GM19468 (cell line): ENCODE results near the gene CAPN9.
"Not testable (repeated sequence)": the region's sequence is repeated elsewhere in the genome, so short reads cannot be mapped to it uniquely, and the experiment has no call there.

Experiments used
- ATAC-seq: cut with Tn5 transposase; IDR thresholded peaks from one replicate; pipeline ENCODE4 v1.9.1; 2021; ENCODE audit warnings: mild to moderate bottlenecking, moderate library complexity, moderate number of reproducible peaks; ENCODE audit not compliant: unreplicated experiment; ENCODE audit errors: extremely low read depth

Gene CAPN9

GRCh38 chr1:230766318-230766717, 19.1 kb downstream of the CAPN9 start:
- no peak for ATAC-seq

DNA sequence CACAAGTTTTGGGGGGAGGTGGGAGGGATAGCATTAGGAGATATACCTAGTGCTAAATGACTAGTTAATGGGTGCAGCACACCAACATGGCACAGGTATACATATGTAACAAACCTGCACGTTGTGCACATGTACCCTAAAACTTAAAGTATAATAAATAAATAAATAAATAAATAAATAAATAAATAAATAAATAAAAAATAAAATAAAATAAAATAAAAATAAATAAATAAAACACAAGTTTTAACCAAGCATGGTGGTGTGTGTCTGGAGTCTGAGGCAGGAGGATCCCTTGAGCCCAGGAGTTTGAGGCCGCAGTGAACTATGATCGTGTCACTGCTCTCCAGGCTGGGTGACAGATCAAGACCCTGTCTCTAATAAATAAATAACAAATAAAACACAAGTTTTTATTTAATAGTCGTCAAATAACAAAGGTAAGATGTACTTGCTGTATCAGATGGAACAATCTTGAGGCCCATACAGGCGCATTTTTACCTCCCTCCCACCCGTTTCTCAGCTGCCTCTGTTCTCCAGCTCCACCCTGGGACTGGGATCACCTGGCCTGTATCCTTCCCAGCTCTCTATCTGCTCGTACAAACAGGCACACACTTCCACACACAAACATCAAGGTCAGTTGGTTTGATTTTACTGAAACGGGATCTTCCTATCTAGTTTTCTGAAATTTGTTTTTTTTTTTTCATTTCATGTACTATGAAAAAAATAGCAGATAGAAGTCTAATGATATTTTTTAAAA, 20.8 kb downstream of the CAPN9 start:
- ATAC-seq, result not testable (repeated sequence)

DNA sequence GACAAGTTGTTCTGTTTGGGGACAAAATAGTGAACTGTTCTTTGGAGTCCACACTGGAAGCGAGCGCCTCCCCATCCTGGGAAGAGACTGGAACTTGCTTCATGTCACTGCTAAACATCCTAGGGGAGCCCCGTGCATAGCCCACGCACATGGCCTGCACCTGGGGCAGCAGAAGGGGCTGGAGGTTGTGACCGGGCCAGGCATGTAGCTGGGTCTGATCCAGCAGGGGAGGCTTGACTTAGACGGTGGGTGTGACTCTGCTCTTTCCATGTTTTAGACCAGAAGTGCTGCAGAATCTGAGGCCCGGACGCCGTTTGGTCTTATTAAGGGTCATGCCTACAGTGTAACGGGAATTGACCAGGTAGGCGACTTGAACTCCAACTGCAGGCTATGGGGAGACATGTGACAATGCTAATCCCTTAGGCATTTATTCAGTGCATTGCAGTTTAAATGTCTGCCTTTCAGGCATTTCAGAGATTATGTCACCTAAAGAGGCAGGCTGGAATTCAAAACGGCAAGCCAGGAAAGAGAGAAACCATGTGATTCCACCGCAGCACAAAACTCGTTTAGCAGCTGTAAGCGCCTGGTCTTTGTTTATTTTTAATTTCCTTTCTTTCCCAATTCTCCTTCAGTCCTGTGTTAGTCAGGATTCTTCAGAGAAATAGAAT, 21.8 kb downstream of the CAPN9 start:
- ATAC-seq, result no peak

DNA sequence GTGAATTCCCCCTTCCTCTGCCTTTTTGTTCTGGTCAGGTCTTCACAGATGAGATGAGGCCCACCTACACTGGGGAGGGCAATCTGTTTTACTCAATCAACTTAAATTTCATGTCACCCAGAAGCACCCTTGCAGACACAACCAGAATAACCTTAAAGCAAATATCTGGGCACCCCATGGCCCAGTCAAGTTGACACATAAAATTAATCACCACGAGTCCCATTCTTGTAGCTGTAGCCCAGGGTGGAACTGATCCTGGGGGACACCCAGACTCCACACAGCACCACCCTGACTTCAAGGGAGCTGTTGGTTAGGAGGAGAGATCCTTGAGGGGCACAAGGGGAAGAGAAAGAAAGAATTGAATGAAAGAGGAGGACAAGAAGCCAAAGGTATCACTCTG, 23.1 kb downstream of the CAPN9 start:
- ATAC-seq, result no peak

GRCh38 chr1:230771773-230772354, 24.7 kb downstream of the CAPN9 start:
- ATAC-seq, result no peak

- no peak for ATAC-seq
Measured at GRCh38 chr1:230772457-230773395, 25.5 kb downstream of the CAPN9 start.

DNA sequence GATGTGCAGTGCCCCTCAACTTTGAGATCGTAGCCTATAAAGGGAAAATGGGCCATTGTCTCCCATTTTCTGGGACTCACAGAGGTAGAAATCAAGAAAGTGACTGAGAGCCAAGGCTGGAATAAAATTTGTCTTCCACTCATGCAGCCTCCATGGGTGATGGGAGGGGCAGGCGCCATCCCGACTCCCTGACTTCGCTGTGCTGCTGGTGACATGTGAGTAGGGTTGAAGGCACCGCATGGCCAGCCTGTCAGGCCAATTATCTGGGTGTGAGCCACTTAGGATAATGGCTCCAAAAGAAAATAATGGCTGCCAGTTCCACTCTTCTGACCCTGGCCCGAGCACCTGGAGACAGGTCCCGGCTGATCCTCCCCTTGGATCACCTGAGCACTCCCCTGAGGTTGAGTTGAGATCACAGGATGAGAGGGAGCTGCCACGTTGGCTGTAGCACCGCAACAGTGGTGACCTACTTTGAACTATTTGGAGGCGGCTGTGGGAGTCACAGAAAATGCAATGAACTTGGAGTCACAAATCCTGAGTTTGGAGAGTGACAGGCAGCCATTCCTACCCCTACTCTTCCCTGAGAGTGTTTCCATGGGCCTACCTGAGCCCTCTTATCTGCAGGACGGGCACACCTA, 26.3 kb downstream of the CAPN9 start:
- no peak for ATAC-seq

- ATAC-seq, result no peak
Measured at GRCh38 chr1:230778916-230779590, 31.9 kb downstream of the CAPN9 start.

DNA sequence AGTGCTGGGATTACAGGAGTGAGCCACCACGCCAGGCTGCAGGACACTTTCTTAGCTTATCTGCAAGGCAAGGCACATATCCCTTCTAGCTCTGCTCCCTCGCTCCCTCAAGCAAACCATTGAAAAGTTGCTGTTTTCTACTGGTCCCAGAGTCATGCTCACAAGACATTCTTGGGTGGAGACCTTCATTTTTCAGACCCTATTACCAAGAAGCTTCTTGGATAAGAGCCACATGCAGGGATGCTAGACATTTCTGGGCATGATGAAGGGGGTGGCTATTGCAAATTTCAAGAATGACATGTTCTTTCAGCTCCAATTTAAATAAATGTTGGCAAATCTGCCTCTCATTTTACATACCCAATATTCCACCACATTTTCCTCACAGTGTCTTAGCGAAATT, 33.9 kb downstream of the CAPN9 start:
- no peak for ATAC-seq

DNA sequence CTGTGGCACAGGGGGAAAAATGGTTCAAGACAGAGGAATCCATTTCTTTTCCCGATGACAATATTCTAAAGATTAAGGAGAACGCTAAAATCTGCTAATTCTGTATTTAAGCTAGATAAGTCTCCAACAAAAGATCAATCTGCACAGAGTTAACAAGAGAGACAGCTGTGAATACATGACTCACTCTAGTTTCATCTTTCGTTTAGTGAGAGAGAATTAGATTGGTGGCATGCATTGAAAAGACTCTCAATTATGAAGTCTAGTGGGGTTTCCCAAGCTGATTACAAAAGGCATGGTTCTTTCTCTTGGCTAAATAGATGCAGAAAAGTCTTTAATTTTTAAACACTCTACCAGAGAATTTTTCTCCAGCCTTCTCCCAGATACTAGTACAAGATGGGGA, 34.4 kb downstream of the CAPN9 start:
- no peak for ATAC-seq

DNA sequence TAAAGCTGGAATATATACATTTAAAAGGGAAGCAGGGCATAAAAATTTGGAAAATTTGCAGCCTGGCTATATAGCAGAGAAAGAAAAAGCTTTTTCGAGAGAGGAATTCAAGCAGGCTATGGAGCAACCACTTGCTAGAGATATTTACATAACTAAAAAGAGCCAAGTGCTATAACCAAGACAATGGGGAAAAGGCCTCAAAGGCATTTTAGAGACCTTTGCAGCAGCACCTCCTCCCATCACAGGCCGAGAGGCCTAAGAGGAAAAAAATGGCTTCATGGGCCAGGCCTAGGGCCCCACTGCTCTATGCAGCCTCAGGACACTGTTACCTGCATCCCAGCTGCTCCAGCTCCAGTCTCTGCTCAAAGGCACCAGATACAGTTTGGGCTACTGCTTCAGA, 37.0 kb downstream of the CAPN9 start:
- no peak for ATAC-seq

- ATAC-seq, result no peak
Measured at GRCh38 chr1:230785636-230786384, 38.6 kb downstream of the CAPN9 start.

DNA sequence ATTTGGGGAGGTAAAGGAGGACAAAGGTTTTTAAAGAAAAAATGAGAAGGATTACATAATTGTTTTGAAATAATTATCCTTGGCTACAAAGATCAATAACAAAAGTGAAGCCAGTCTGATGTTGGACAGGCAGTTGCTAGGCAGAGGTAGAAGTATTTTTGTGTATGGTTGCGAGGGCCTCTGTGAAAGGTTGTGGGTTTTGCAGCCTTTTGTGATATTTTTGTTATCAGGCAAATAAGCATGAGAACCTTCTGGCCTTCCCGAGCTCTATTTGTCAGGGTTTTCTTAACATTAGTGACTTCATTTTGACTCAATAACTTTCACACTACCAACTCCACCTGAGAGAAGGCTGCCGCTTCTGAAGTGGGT, 39.2 kb downstream of the CAPN9 start:
- no peak for ATAC-seq

DNA sequence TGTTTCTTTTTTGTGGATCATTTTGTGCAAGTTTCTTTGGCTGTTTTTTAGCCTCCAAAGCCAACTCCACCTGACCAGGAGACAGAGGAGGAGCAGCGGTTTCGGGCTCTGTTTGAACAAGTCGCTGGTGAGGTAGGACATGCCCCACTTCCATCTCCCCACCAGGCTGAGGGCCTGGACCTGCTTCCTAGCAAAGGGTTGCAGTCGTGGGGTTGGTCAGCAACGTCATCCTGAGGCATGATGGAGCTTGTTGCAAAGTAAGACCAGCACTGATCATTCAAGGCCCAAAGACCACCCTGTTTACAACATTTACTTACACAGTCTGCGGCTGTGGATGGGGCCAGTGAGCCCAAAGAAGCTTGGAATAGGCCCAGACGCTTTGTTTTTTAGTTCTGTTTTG, 40.3 kb downstream of the CAPN9 start:
- no peak for ATAC-seq

- ATAC-seq, result no peak
Measured at GRCh38 chr1:230788561-230789275, 41.5 kb downstream of the CAPN9 start.

- ATAC-seq, result no peak
Measured at GRCh38 chr1:230790026-230790425, 42.8 kb downstream of the CAPN9 start.

GRCh38 chr1:230791986-230792564, 44.9 kb downstream of the CAPN9 start:
- no peak for ATAC-seq
